A549 (cell line): Measurements from ENCODE around the gene CAPN11.

Experiments
- CBX2 ChIP-seq: fragments of 200-600 bp; sonication (generic); IDR thresholded peaks from 2 replicates; pipeline ENCODE4 v1.6.1; 2016; ENCODE audit warnings: low read depth, mild to moderate bottlenecking, borderline replicate concordance
- JUN ChIP-seq, 2 experiments: fragments of >200 bp; sonication (Bioruptor Twin); formaldehyde crosslinking; IDR thresholded peaks; 2 replicates in 1 of 2; 3 replicates in 1 of 2; pipeline ENCODE4 v1.6.1; 2016 to 2017
- JUNB ChIP-seq: fragments of >200 bp; sonication (Bioruptor Twin); formaldehyde crosslinking; IDR thresholded peaks from 2 replicates; pipeline ENCODE4 v1.6.1; 2016
- NFE2L2 ChIP-seq: fragments of 150-350 bp; conservative IDR thresholded peaks from 2 replicates; pipeline ENCODE4 v1.6.1; 2014; ENCODE audit warnings: low read length
- TF ChIP-seq, protein P1 (sequence below): fragments of 450-650 bp; IDR thresholded peaks from 2 replicates; pipeline ENCODE4 v1.6.1; 2014; ENCODE audit warnings: antibody characterized with exemption

DNA sequence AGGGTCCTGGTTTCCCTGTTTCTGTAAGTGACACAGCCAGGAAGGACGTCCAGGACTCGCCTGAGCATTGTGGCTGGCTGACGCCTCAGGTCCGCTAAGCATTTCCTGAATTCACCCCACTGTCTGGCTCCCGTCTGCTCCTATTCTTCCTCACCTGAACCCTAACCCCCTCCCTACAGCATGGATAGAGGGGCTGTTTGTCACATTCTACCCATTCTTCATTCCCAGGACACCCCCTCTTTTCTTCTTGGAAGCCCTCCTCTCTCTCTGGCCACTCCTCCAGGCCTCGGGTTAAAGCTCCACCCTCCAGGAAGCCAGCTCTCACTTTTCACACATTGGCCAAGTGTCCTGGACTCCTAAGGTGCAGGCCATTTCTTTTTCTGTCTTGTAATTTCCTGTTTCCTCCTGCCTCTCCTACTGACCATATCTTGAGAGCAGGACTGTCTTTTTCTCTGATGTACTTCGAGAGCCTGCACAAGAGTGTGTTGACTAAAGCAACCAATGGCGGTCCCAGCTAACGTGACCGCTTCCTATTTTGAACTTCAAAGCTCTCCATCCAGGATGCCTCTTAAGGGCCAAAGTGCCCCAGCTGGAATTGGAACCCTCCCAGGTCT, 33.9 kb downstream of the CAPN11 start:
- TF ChIP-seq CBX2 (no peak), NFE2L2 (no peak), JUNB (no peak), JUN (IDR thresholded peaks at IDR 0.05) (no peak)
- TF ChIP-seq, protein P1, sequence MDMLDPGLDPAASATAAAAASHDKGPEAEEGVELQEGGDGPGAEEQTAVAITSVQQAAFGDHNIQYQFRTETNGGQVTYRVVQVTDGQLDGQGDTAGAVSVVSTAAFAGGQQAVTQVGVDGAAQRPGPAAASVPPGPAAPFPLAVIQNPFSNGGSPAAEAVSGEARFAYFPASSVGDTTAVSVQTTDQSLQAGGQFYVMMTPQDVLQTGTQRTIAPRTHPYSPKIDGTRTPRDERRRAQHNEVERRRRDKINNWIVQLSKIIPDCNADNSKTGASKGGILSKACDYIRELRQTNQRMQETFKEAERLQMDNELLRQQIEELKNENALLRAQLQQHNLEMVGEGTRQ, result no peak
